Adrenal gland (tissue), 5 donors: Measurements from ENCODE around the gene SLC26A1.

Experiments
- CTCF ChIP-seq, 6 experiments: fragments of 450-650 bp in 4 of 6; fragments of 200-600 bp in 2 of 6; sonication (generic) in 1 of 6; IDR thresholded peaks; 1 replicate in 5 of 6; 2 replicates in 1 of 6; pipeline versions ENCODE4 v1.5.1 to v1.8.0; 2016 to 2021; ENCODE audit warnings: antibody characterized with exemption in 6 of 6, mild to moderate bottlenecking in 2 of 6, moderate library complexity in 1 of 6
- POLR2A ChIP-seq, 2 donors: fragments of 450-650 bp; IDR thresholded peaks; one replicate each; pipeline ENCODE4 v1.6.1; 2017; ENCODE audit warnings: antibody characterized with exemption in 2 of 2, mild to moderate bottlenecking in 2 of 2, moderate library complexity in 1 of 2
- donor health status: DM: no; HTN: no; CAD: no.

DNA sequence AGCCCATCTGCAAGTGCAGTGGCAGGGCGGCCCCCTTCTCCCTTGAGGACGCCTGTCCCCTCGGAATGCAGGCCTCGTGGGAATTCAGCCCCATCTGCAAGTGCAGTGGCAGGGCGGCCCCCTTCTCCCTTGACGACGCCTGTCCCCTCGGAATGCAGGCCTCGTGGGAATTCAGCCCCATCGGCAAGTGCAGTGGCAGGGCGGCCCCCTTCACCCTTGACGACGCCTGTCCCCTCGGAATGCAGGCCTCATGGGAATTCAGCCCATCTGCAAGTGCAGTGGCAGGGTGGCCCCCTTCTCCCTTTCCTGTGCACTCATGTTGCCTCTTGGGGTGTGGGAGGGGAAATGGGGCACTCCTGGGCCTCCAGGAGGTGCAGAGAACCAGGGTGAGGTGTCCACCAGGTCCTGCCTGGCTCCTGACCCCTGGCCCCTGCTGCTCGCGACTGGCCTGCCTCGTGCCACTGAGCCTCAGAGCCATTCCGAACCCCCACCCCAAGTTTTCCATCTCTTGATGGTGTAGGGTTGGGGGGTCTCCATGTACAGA lies 6.8 kb upstream of the SLC26A1 start:
- no peak for TF ChIP-seq CTCF (IDR thresholded peaks at IDR 0.05)
- no peak for TF ChIP-seq POLR2A (IDR thresholded peaks at IDR 0.05)
